HT-29 (cell line): Measurements from ENCODE around the gene JARID2. TPM values are rescaled to one million over a fixed set of nuclear protein-coding genes. Genes with fewer than 3 reads are reported as not detected.

Experiments used
- DNase-seq: peaks from one replicate; pipeline ENCODE4 v3.0.0-alpha.2; 2015; ENCODE audit warnings: low spot score
- total RNA-seq: library from RNA; depleted of rRNA; stranded (reverse); fragments of >200 nt; shearing (Covaris generic); gene quantifications from 2 replicates; pipeline ENCODE4 v1.2.3, GENCODE V29; 2014

The JARID2 gene
- total RNA-seq, 1 experiment from 2014 or later: 6.7 TPM

DNA sequence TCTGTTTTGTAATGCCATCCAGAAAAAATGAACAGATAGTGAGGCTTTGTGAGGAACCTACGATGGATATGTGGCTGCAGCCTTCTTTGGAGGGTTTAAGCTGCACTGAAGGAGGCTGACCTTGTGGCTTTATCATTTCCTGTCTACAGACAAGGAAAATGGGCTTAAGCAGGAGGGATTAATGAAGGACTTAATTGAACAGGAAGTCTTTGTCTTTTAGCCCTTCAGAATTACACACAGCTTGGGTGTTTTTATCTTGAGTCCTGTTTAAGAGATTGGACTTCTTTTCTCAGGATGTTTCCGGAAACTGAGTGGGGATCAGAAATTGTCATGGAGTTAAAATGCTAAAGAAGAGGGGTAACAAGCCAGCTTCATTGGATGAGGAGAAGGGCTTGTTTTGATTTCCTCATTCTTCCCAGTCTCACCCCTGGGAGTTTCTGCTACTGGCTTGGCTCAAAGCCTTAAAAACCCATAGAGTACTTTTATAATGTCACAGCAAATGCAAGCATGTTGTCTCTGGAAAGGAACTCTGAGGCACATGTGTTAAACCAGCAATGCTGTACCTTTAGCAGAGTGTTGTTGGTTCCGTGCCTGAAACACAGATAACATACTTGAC is 193.6 kb downstream of the JARID2 start:
- no peak for DNase-seq

DNA sequence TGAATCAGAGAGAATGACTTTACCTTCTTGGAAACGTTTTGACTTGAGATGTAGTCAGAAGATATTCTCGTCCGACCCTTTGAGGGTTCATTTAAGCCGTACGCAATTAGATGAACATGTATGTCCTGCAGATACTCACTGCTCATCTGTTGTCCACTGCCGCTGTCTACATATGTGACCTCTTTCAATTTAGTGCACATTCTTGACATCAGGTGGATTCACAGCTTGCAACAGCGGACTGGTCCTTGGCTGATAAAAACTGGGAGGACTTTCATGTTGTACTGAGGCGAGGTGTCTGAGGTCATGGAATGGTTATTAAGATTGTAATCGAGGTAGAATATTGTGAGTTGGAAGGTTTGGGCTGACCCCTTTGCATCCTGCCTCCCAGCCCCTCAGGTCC is 194.2 kb downstream of the JARID2 start:
- no peak for DNase-seq

DNA sequence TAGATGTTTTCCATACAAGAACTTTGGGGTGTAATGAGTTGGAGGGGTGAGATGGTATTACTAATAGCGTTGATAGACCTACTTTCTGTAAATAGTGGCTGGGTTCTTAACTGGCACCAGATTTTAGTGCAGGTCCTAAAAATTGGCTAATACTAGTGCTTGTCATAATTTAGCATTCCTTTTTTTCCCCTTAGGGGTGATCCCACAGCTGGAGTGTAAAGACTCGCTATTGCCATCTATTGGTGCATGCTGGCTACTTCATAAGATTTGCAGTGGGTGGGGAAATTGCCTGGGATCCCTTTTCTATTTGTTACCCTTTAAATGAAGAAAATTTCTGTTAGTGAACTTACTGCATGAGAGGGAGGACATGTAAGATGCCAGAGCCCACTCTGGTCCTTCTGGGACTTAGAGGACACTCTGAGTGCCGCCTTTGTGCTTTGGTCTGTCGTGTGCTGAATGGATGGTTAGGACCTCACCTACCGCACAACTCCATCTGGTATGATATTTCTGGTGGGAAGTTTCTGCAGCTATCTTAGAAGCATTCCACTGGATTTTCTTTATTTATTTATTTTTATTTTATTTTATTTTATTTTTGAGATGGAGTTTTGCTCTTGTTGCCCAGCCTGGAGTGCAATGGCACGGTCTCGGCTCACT is 195.5 kb downstream of the JARID2 start:
- DNase-seq: peak; percentile 57

GRCh38 chr6:15441981-15442380 is 196.1 kb downstream of the JARID2 start:
- DNase-seq: no peak

DNA sequence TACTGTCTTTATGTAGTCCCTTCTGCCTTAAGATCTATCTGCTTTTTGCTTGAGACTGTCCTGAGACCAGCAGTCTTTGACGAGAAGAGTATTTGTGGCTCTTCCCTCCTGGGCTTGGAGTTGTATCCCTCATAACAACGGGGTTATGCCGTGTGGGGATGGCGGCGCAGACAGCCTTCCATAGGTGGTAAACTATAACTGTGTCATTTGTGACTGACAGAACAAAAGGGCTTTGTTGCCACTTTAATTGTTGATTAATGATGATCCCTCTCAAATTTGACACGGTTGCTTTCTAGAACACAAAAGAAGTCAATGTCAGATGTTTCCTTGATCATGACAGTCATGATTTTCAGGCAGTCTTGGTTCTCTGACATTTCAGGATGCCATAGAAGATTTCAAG is 196.6 kb downstream of the JARID2 start:
- no peak for DNase-seq

- DNase-seq: no peak
Observed at GRCh38 chr6:15443119-15443830, 197.4 kb downstream of the JARID2 start.

DNA sequence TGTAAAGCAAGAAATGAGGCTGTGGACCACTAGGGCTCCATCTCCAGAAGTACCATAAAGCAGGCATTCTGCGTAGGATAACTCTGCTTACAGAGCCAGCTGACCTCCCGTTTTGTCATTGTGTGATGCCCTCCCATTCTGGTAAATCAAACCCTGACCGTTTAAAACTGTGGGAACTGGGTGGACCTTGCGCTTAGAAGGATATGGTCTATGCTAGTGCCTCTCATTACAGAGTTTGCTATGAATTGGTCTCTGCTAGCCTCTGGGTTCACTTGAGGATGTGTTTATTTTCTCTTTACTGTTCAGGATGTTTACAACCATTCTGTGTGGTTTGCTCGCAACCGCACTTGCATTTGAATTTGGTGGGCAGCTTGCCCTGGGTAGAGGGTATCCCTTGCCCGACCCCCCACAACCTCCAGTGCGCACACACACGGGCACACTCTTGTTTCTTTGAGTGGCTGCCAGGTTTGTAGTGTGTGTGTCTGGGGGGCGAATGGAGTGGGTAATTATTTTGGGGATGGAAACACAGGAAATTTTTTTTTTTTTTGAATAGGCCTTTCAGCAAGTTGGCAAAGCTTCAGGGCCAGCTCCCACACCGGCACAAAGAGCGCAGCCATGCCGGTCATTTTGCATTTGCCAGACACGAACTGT is 198.3 kb downstream of the JARID2 start:
- DNase-seq: no peak

DNA sequence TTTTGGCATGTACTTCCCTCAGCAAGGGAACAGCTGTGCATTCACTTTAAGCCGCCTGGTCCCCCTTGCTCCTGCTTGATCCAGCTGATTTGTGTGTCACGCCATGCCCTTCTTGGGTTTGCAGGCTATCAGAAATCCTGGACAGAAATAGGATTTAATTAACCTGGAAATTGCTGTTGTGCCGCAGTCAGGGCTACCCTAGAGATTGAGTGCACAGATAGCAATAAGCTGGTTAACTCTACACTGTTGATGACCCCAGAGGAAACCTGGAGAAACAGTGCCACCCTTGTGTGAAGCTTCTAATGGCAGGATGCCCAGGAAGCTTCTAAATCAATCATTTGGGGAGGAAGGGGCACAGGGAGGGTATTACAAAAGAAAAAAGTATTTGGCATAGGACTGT is 199.0 kb downstream of the JARID2 start:
- DNase-seq: peak; percentile 65

DNA sequence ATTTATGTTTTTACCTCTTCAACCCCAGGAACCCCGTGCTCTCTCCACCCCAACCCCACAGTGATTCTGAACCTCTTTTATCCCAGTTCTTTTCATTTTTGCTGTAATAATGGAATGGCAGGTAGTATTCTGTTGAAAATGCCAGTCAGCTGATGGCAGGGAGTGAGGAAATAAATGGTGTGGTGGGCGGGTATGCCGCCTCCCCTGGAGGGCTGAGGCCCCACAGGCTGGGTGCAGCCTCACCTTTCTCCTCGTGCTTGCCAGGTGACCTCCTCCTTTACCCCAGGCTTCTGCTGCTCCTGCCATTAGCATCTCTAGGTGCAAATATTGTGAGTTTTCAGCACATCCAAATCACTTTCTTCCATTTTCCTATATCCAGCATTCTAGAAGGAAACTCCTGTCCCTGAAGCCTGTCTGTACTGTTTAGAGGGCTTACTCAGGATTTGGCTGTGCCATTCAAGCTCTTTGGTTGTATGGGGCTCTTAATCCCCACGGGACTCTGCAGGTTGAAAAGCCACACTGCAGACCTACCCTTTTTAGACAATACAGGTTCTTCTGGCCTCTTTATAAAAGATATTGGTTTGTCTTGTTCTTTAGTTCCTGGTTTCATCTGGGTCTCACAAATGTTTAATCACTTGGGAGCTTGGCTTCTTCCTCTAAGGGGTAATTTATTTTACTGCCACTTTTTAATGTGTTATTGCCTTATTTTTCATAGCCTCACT is 201.8 kb downstream of the JARID2 start:
- no peak for DNase-seq

- DNase-seq: no peak
Observed at GRCh38 chr6:15449011-15449410, 203.1 kb downstream of the JARID2 start.

DNA sequence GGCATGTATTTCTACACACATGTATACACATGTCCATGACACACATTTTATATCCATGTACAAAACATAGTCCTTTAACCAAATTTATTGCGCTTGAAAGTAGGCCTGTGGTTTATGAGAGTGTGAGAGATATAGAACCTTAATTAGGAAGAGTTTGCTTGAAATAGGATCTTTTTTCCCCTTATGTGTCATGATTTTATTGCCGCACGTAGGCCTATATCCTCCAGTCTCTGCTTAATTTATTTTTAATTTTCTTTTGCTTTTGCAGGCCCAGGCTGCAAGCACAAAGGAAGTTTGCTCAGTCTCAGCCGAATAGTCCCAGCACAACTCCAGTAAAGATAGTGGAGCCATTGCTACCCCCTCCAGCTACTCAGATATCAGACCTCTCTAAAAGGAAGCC is 205.9 kb downstream of the JARID2 start:
- no peak for DNase-seq

- no peak for DNase-seq
Observed at GRCh38 chr6:15452182-15452941, 206.5 kb downstream of the JARID2 start.

GRCh38 chr6:15453186-15453585 is 207.3 kb downstream of the JARID2 start:
- DNase-seq: no peak

DNA sequence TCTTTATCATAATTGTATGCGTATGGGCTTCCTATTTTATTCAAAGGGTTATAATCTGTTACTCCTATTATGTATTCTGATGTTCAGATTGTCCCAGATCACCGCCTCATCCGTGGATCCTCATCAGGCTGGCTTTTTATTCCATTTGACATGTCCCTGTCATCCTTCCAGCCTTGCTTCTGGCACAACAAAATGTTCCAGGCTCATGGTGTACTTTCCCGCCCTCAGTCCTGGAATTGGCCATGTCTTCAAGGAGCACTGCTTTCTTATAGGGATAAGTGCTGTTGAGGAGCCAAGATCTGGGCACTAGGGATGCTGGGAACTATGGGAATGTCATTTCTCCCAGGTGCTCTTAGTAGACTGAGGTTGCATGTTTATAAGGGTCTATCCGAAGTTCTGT is 207.8 kb downstream of the JARID2 start:
- DNase-seq: no peak

- no peak for DNase-seq
Observed at GRCh38 chr6:15456422-15456821, 210.6 kb downstream of the JARID2 start.

DNA sequence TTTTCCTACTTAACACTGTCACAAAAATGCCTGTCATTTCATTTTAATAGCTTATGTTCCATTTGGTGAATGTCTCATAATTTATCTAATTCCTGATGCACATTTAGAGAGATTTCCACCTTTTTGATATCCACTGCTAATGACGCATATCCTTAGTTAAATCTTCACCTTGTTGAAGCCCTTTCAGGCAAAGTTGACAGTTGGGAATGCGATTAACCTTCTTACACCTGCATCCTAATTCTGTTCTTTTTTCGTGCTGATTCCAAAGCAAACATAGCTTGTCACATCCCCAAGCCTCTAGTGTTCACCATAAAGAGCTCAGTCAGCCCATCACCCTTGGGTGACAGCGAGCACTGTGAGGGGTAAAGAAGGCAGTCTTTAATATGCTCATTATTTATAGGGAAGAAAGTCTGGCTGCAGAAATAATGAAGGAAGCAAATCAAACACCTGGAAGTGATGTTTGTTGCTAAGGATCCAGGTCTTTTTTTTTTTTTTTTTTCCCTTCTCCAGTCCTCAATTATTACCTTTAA is 211.3 kb downstream of the JARID2 start:
- DNase-seq: no peak

- no peak for DNase-seq
Observed at GRCh38 chr6:15458021-15458459, 212.2 kb downstream of the JARID2 start.

GRCh38 chr6:15460110-15460727 is 214.3 kb downstream of the JARID2 start:
- no peak for DNase-seq

- DNase-seq: no peak
Observed at GRCh38 chr6:15461127-15461944, 215.5 kb downstream of the JARID2 start.
